Measurements from ENCODE around the gene FLT3. TPM values are rescaled to one million over a fixed set of nuclear protein-coding genes. Genes with fewer than 3 reads are reported as not detected.

The FLT3 gene
- polyA plus RNA-seq, 1 of the 3 experiments (the other 2 are of a cell fraction): not detected

- H2AFZ ChIP-seq (ENCODE audit: low read depth): no peak overlapping the region
- no peak for TF ChIP-seq MXI1 (IDR thresholded peaks at IDR 0.05; ENCODE audit: low read depth, low read length)
- no peak for TF ChIP-seq EP300 (IDR thresholded peaks at IDR 0.05; ENCODE audit: borderline replicate concordance in 1 of 2, low read depth in 1 of 2, low read length in 1 of 2)
- TF ChIP-seq TEAD4 (IDR thresholded peaks at IDR 0.05; ENCODE audit: borderline replicate concordance, insufficient read depth): no peak
- TF ChIP-seq YY1 (IDR thresholded peaks at IDR 0.05; ENCODE audit: low read depth): no peak
- TF ChIP-seq RXRA (IDR thresholded peaks at IDR 0.05; ENCODE audit: borderline replicate concordance, low read depth): no peak
- TF ChIP-seq TCF12 (IDR thresholded peaks at IDR 0.05): no peak
- TF ChIP-seq RFX5 (IDR thresholded peaks at IDR 0.05; ENCODE audit: low read length): no peak
- no peak for TF ChIP-seq GATA2 (CRISPR knock-in tag; IDR thresholded peaks at IDR 0.05)
- TF ChIP-seq REST (IDR thresholded peaks at IDR 0.05; ENCODE audit: low read depth, low read length): no peak
- TF ChIP-seq, protein P1, sequence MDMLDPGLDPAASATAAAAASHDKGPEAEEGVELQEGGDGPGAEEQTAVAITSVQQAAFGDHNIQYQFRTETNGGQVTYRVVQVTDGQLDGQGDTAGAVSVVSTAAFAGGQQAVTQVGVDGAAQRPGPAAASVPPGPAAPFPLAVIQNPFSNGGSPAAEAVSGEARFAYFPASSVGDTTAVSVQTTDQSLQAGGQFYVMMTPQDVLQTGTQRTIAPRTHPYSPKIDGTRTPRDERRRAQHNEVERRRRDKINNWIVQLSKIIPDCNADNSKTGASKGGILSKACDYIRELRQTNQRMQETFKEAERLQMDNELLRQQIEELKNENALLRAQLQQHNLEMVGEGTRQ (IDR thresholded peaks at IDR 0.05; ENCODE audit: borderline replicate concordance, low read depth, low read length): no peak
- no peak for TF ChIP-seq EZH2phosphoT487 (IDR thresholded peaks at IDR 0.05; ENCODE audit: borderline replicate concordance, low read depth)
- TF ChIP-seq RAD21 (IDR thresholded peaks at IDR 0.05; ENCODE audit: low read length): no peak
- no peak for TF ChIP-seq POLR2AphosphoS5 (IDR thresholded peaks at IDR 0.05; ENCODE audit: low read depth, low read length)
- WGBS (ENCODE audit: low lambda C conversion rate): 10% methylated on average over 6 of the region's 6 CpGs
Measured at GRCh38 chr13:28048768-28049167, 51.6 kb downstream of the FLT3 start.

DNA sequence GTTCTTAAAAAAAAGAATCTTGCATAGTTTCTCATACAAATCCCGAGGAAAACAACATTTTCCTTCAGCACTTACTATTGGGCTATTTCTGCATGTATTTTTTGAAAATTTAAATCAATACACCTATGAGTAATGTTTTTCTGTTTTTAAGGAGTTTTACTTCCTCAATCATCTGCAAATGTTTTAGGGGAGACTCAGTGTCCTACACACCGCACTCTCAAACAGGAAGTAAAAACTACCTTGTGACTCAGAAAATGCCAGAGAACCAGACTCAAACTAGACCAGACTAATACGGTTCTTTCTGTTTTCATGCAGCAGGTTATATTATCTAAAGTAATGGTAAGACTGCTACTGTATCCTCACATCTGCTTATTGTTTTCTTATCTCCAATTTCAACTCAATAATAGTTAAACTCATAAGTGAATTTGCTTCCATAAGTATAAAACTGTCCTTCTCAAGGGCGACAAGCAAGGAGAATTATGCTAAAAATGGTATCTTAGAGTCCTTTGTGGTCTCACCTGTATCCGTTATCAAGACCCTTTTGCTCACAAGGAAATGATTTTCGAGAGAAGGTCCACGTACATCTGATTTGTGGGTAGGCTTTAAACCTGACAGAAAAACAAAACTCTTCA lies 52.5 kb downstream of the FLT3 start:
- H3K9ac ChIP-seq: no peak overlapping the region
- no peaks in the 10 kb centered on the region for H3K36me3 ChIP-seq (replicated peaks in 1 of 2; ENCODE audit: control insufficient read depth in 1 of 2, insufficient read depth in 2 of 2, low read length in 1 of 2)
- peaks cover 33% of the 10 kb centered on the region for H3K27me3 ChIP-seq (ENCODE audit: insufficient read depth)
- H2AFZ ChIP-seq (ENCODE audit: low read depth): no peak overlapping the region
- no peaks in the 10 kb centered on the region for H3F3A ChIP-seq (replicated peaks; ENCODE audit: insufficient read depth)
- no peak for DNase-seq
- no peaks in the 10 kb centered on the region for H3K79me2 ChIP-seq (ENCODE audit: insufficient read depth)
- no peaks in the 10 kb centered on the region for H4K20me1 ChIP-seq (ENCODE audit: insufficient read depth)
- no peaks in the 10 kb centered on the region for H3K4me1 ChIP-seq (ENCODE audit: control insufficient read depth in 1 of 2, insufficient read depth in 2 of 2, low read depth in 1 of 2, low read length in 1 of 2)
- ChIA-PET CTCF (no interaction called here), POLR2A (no interaction called here)
- no peaks in the 10 kb centered on the region for H3K9me3 ChIP-seq
- no peak for TF ChIP-seq FOSL2 (IDR thresholded peaks at IDR 0.05; ENCODE audit: borderline replicate concordance, low read depth)
- H3K27ac ChIP-seq (ENCODE audit: low read depth in 2 of 2, low read length in 1 of 2): no peak overlapping the region
- H3K4me2 ChIP-seq: no peak overlapping the region
- 13% methylated on average over 7 of the region's 7 CpGs for WGBS (ENCODE audit: low lambda C conversion rate)
- no peaks in the 10 kb centered on the region for H3K9me2 ChIP-seq
- H3K4me3 ChIP-seq (ENCODE audit: low read depth in 2 of 2, low read length in 1 of 2): no peak overlapping the region

More at GRCh38 chr13:28048768-28049167, 51.6 kb downstream of the FLT3 start:
- no peak overlapping the region for H3K4me3 ChIP-seq (ENCODE audit: low read depth in 2 of 2, low read length in 1 of 2)
- H3K79me2 ChIP-seq (ENCODE audit: insufficient read depth): no peaks in the 10 kb centered on the region
- no peaks in the 10 kb centered on the region for H3K4me1 ChIP-seq (ENCODE audit: control insufficient read depth in 1 of 2, insufficient read depth in 2 of 2, low read depth in 1 of 2, low read length in 1 of 2)
- ChIA-PET POLR2A (no interaction called here), CTCF (no interaction called here)
- no peaks in the 10 kb centered on the region for H4K20me1 ChIP-seq (ENCODE audit: insufficient read depth)
- peaks cover 27% of the 10 kb centered on the region for H3K27me3 ChIP-seq (ENCODE audit: insufficient read depth)
- no peak for DNase-seq
- no peak overlapping the region for H3K9ac ChIP-seq
- H3K9me2 ChIP-seq: no peaks in the 10 kb centered on the region
- H3K27ac ChIP-seq (ENCODE audit: low read depth in 2 of 2, low read length in 1 of 2): no peak overlapping the region
- H3K36me3 ChIP-seq (replicated peaks in 1 of 2; ENCODE audit: control insufficient read depth in 1 of 2, insufficient read depth in 2 of 2, low read length in 1 of 2): no peaks in the 10 kb centered on the region
- no peaks in the 10 kb centered on the region for H3K9me3 ChIP-seq
- H3K4me2 ChIP-seq: no peak overlapping the region
- H3F3A ChIP-seq (replicated peaks; ENCODE audit: insufficient read depth): no peaks in the 10 kb centered on the region
